IMR-90 (cell line): ENCODE data around the gene ELAVL1. TPM values are rescaled to one million over a fixed set of nuclear protein-coding genes. Genes with fewer than 3 reads are reported as not detected.

Experiments used
- ATAC-seq: fragments of 200-7000 bp; cut with Tn5 transposase; 2 replicates; pipeline ENCODE4 v1.9.1; 2020; ENCODE audit warnings: low read depth, mild to moderate bottlenecking, moderate library complexity
- BruUV-seq: library from RNA; stranded (reverse); fragments of 400-500 nt; replicated peaks from 2 replicates; lab custom pipeline; 2021; lab: Mats Ljungman, UMichigan
- CTCF ChIA-PET: fragments of 300-600 bp; formaldehyde crosslinking; extraction: SDS; loops from one replicate; lab custom pipeline; 2021; ENCODE audit warnings: antibody characterized with exemption; lab: Yijun Ruan, JAX
- POLR2A ChIA-PET: fragments of 300-600 bp; sonication (Branson Sonifier 250); formaldehyde crosslinking; loops from one replicate; lab custom pipeline; 2022; ENCODE audit warnings: antibody characterized with exemption; ENCODE audit not compliant: unreplicated experiment; lab: Charles Lee
- DNase-seq: peaks from one replicate; pipeline ENCODE4 v3.0.0; 2013
- H2AFZ ChIP-seq: replicated peaks from 2 replicates; pipeline ENCODE3; 2013; ENCODE audit warnings: low read length, mild to moderate bottlenecking; ENCODE audit not compliant: poor library complexity
- H2AK5ac ChIP-seq: 2 replicates; pipeline ENCODE4 v1.6.1; 2013; ENCODE audit warnings: low read depth, low read length, inconsistent platforms
- H2AK9ac ChIP-seq: replicated peaks from 2 replicates; pipeline ENCODE3; 2013; ENCODE audit warnings: mild to moderate bottlenecking, low read depth, low read length, moderate library complexity; ENCODE audit not compliant: poor library complexity
- H2BK120ac ChIP-seq: 2 replicates; pipeline ENCODE4 v1.6.1; 2013; ENCODE audit warnings: low read depth, low read length, inconsistent platforms
- H2BK15ac ChIP-seq: 3 replicates; pipeline ENCODE4 v1.6.1; 2013; ENCODE audit warnings: low read depth, low read length, inconsistent platforms
- H2BK20ac ChIP-seq: 2 replicates; pipeline ENCODE4 v1.6.1; 2013; ENCODE audit warnings: low read depth, mild to moderate bottlenecking, inconsistent platforms, low read length, moderate library complexity
- H2BK5ac ChIP-seq: 2 replicates; pipeline ENCODE4 v1.6.1; 2013; ENCODE audit warnings: mild to moderate bottlenecking, low read depth, low read length, inconsistent platforms; ENCODE audit not compliant: poor library complexity, severe bottlenecking
- H3K14ac ChIP-seq: replicated peaks from 2 replicates; pipeline ENCODE4 v1.6.1; 2013; ENCODE audit warnings: low read depth, low read length, inconsistent platforms
- H3K18ac ChIP-seq: 2 replicates; pipeline ENCODE4 v1.6.1; 2013; ENCODE audit warnings: low read depth, low read length, control low read depth
- H3K23ac ChIP-seq: 2 replicates; pipeline ENCODE4 v1.6.1; 2013; ENCODE audit warnings: low read depth, low read length, inconsistent platforms
- H3K27ac ChIP-seq: 2 replicates; pipeline ENCODE4 v1.5.1; 2013; ENCODE audit warnings: mild to moderate bottlenecking, control low read depth, low read length; ENCODE audit not compliant: insufficient read depth
- H3K27me3 ChIP-seq: 2 replicates; pipeline ENCODE4 v1.6.1; 2013; ENCODE audit warnings: low read length; ENCODE audit not compliant: control insufficient read depth, insufficient read depth
- H3K36me3 ChIP-seq: 2 replicates; pipeline ENCODE4 v1.6.1; 2013; ENCODE audit warnings: low read length, mixed read lengths; ENCODE audit not compliant: control insufficient read depth, insufficient read depth
- H3K4ac ChIP-seq: 2 replicates; pipeline ENCODE4 v1.6.1; 2013; ENCODE audit warnings: low read depth, low read length, inconsistent platforms
- H3K4me1 ChIP-seq: 2 replicates; pipeline ENCODE4 v1.6.1; 2013; ENCODE audit warnings: low read length, mixed read lengths; ENCODE audit not compliant: control insufficient read depth, insufficient read depth
- H3K4me2 ChIP-seq: 2 replicates; pipeline ENCODE4 v1.6.1; 2013; ENCODE audit warnings: low read depth, mild to moderate bottlenecking, control low read depth, low read length, moderate library complexity
- H3K4me3 ChIP-seq: 2 replicates; pipeline ENCODE4 v1.5.1; 2013; ENCODE audit warnings: low read depth, mild to moderate bottlenecking, control low read depth, low read length, moderate library complexity; ENCODE audit not compliant: insufficient read depth
- H3K56ac ChIP-seq: 2 replicates; pipeline ENCODE4 v1.6.1; 2013; ENCODE audit warnings: low read length, inconsistent platforms; ENCODE audit not compliant: insufficient read depth; ENCODE audit errors: extremely low read depth
- H3K79me1 ChIP-seq, 2 experiments: 2 replicates each; pipeline ENCODE4 v1.6.1; 2013; ENCODE audit warnings: low read length in 2 of 2, inconsistent platforms in 1 of 2, low read depth in 1 of 2
- H3K9ac ChIP-seq: 2 replicates; pipeline ENCODE4 v1.6.1; 2013; ENCODE audit warnings: low read depth, low read length, control low read depth
- H3K9me1 ChIP-seq: 2 replicates; pipeline ENCODE4 v1.6.1; 2013; ENCODE audit warnings: low read length, inconsistent platforms; ENCODE audit not compliant: insufficient read depth
- H3K9me3 ChIP-seq: 2 replicates; pipeline ENCODE4 v1.6.1; 2013; ENCODE audit warnings: low read length; ENCODE audit not compliant: control insufficient read depth, insufficient read depth
- H4K20me1 ChIP-seq: 2 replicates; pipeline ENCODE4 v1.6.1; 2013; ENCODE audit warnings: low read length, inconsistent platforms; ENCODE audit not compliant: insufficient read depth
- H4K5ac ChIP-seq: 2 replicates; pipeline ENCODE4 v1.6.1; 2013; ENCODE audit warnings: mild to moderate bottlenecking, low read depth, low read length, control low read depth
- H4K8ac ChIP-seq, 2 experiments: 2 replicates each; pipeline ENCODE4 v1.6.1; 2013; ENCODE audit warnings: low read depth in 2 of 2, low read length in 2 of 2, control low read depth in 1 of 2, inconsistent platforms in 1 of 2
- H4K91ac ChIP-seq: 2 replicates; pipeline ENCODE4 v1.6.1; 2013; ENCODE audit warnings: low read depth, low read length, inconsistent platforms; ENCODE audit not compliant: insufficient read depth
- BHLHE40 ChIP-seq: fragments of 150-350 bp; IDR thresholded peaks from 2 replicates; pipeline ENCODE4 v1.6.1; 2016; ENCODE audit warnings: mild to moderate bottlenecking, low read depth, low read length
- CEBPB ChIP-seq: IDR thresholded peaks from 2 replicates; pipeline ENCODE4 v1.6.1; 2012; ENCODE audit warnings: low read depth, low read length, improper control_type of control experiment
- CHD1 ChIP-seq: IDR thresholded peaks from 2 replicates; pipeline ENCODE4 v1.6.1; 2012; ENCODE audit warnings: low read depth, low read length, improper control_type of control experiment
- ELK1 ChIP-seq: fragments of 150-350 bp; IDR thresholded peaks from 2 replicates; pipeline ENCODE4 v1.6.1; 2016; ENCODE audit warnings: low read depth, mild to moderate bottlenecking, low read length, moderate library complexity, borderline replicate concordance
- MAZ ChIP-seq: IDR thresholded peaks from 2 replicates; pipeline ENCODE4 v1.6.1; 2012; ENCODE audit warnings: low read depth, mild to moderate bottlenecking, low read length, improper control_type of control experiment, moderate library complexity, borderline replicate concordance
- MXI1 ChIP-seq: IDR thresholded peaks from 2 replicates; pipeline ENCODE4 v1.6.1; 2012; ENCODE audit warnings: low read depth, mild to moderate bottlenecking, low read length, moderate library complexity, borderline replicate concordance
- NFE2L2 ChIP-seq: fragments of 150-350 bp; IDR thresholded peaks from 2 replicates; pipeline ENCODE4 v1.6.1; 2016; ENCODE audit warnings: low read depth, mild to moderate bottlenecking, low read length
- POLR2A ChIP-seq: IDR thresholded peaks from 2 replicates; pipeline ENCODE4 v1.6.1; 2012; ENCODE audit warnings: mild to moderate bottlenecking, low read depth, low read length
- RAD21 ChIP-seq: IDR thresholded peaks from 2 replicates; pipeline ENCODE4 v1.6.1; 2012; ENCODE audit warnings: low read length, improper control_type of control experiment
- RCOR1 ChIP-seq: IDR thresholded peaks from 2 replicates; pipeline ENCODE4 v1.6.1; 2012; ENCODE audit warnings: mild to moderate bottlenecking, low read length, improper control_type of control experiment; ENCODE audit not compliant: insufficient replicate concordance
- RFX5 ChIP-seq: IDR thresholded peaks from 2 replicates; pipeline ENCODE4 v1.8.0; 2012; ENCODE audit warnings: low read depth, mild to moderate bottlenecking, low read length, moderate library complexity
- SMC3 ChIP-seq: fragments of 150-350 bp; IDR thresholded peaks from 2 replicates; pipeline ENCODE4 v1.6.1; 2016; ENCODE audit warnings: low read depth, mild to moderate bottlenecking, antibody characterized with exemption, low read length, moderate library complexity
- WGBS, 2 experiments: methylation state at CpG; one replicate each; pipeline versions ENCODE4 v1.1.5 to v1.1.7; 2013; ENCODE audit warnings: missing lambda C conversion rate in 2 of 2; ENCODE audit not compliant: insufficient read length in 1 of 2; ENCODE audit errors: extremely low coverage in 2 of 2; 5-methylcytosine and 5-hydroxymethylcytosine counted together
- dilution Hi-C: fragments of 300-500 bp; cut with HindIII; formaldehyde crosslinking; loops from one replicate; pipeline ENCODE4 v1.14.3; 2018; ENCODE audit warnings: low sequenced_read_pairs; ENCODE audit not compliant: unreplicated experiment
- in situ Hi-C: fragments of 300-500 bp; cut with MboI; formaldehyde crosslinking; loops from 3 replicates; pipeline ENCODE4 v1.14.3; 2019; ENCODE audit warnings: low sequenced_read_pairs, inconsistent platforms, mixed read lengths
- intact Hi-C: fragments of 100-400 bp; cut with micrococcal nuclease; formaldehyde crosslinking; loops from 2 replicates; pipeline ENCODE4 v1.10.0; 2022
- polyA plus RNA-seq, 3 experiments: library from polyadenylated mRNA; depleted of rRNA; stranded (reverse); fragments of >200 nt; gene quantifications; 2 replicates each; pipeline ENCODE4 v1.2.3, GENCODE V29; 2012; ENCODE audit warnings: low replicate concordance in 1 of 3
- total RNA-seq: library from RNA; depleted of rRNA; stranded (reverse); fragments of >200 nt; gene quantifications from 2 replicates; pipeline ENCODE4 v1.2.3, GENCODE V29; 2012
- TF ChIP-seq, protein P1 (sequence below): conservative IDR thresholded peaks from 2 replicates; pipeline ENCODE4 v1.5.1; 2012; ENCODE audit warnings: mild to moderate bottlenecking, low read depth, low read length, improper control_type of control experiment
- TF ChIP-seq, protein P2 (sequence below): fragments of 150-350 bp; IDR thresholded peaks from 2 replicates; pipeline ENCODE4 v1.6.1; 2017; ENCODE audit warnings: mild to moderate bottlenecking, antibody characterized with exemption, low read length, low read depth

Gene ELAVL1
- total and polyA plus RNA-seq, 2 of the 4 experiments (the other 2 are of a cell fraction), result 55.6 to 59.0 TPM

DNA sequence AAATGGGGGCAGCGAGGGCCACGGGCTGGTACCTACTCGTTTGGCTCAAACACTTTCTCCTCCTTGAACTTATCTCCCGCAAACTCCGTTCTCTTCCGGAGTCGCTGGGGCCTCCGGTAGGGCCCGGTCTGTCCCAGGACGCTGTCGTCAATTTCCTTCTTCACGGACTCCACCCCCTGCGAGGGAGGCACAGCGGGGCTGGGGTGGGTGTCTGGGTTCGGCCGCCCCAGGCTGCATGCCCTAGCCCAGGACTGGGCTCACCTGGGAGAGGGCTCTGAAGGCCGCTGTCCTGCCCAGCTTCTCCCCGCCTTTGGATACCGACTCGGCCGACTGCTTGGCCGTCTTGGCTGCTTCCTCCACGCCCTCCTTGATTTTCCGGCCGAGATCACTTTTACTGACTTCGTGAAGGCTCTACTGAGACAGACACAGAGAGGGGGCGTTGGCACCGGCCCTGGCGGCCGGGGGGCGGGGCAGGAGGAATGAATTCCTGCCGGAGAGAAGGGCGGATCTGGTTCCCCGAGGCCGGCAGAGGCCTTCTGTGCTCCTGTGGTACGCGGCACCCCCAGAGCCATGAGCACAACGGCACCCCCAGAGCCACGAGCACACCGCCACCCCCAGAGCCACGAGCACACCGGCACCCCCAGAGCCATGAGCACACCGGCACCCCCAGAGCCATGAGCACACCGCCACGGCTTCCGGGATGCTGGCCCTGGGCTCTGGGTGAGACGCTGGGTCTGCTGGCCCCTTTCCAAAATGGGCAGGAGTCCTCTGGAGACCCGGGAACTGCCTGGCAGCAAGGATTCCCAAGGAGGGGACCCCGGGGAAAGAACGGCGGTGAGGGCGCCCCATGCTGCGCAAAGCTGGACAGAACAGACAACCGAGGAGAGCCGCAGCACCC, 71.4 kb downstream of the ELAVL1 start:
- H3K9me3 ChIP-seq, result no peaks in the 10 kb centered on the region
- intact Hi-C loops, result no loop called here
- no peak overlapping the region for H2AFZ ChIP-seq
- no peak overlapping the region for H2BK15ac ChIP-seq
- no peak overlapping the region for H2BK5ac ChIP-seq
- H2BK120ac ChIP-seq, result no peak overlapping the region
- no peak overlapping the region for H4K5ac ChIP-seq
- no peak overlapping the region for H3K4me3 ChIP-seq
- in situ Hi-C loops, result no loop called here
- no peak overlapping the region for H4K91ac ChIP-seq
- H3K27me3 ChIP-seq, result no peaks in the 10 kb centered on the region
- no peak for DNase-seq
- H2BK20ac ChIP-seq, result no peak overlapping the region
- peaks cover 6% of the 10 kb centered on the region for H3K4me1 ChIP-seq
- no peak overlapping the region for H3K4ac ChIP-seq
- H3K18ac ChIP-seq, result no peak overlapping the region
- no peak overlapping the region for H3K9ac ChIP-seq
- no TSS peak for BruUV-seq
- H3K56ac ChIP-seq, result no peak overlapping the region
- H2AK9ac ChIP-seq, result no peak overlapping the region
- no peak overlapping the region for H3K14ac ChIP-seq
- 94% methylated on average over 29 of the region's 55 CpGs; no CpG with 5 or more reads in 1 of the 2 experiments for WGBS, 2 experiments
- dilution Hi-C loops, result no loop called here
- no peak overlapping the region for H3K23ac ChIP-seq
- no peak for ATAC-seq
- H4K20me1 ChIP-seq, result peaks cover 5% of the 10 kb centered on the region
- POLR2A ChIA-PET, result no interaction called here
- H3K79me1 ChIP-seq, result peaks cover 7 to 23% of the 10 kb centered on the region in 2 experiments; a peak in 2 of 4 replicates
- no peak overlapping the region for H3K4me2 ChIP-seq
- peaks cover 65% of the 10 kb centered on the region for H3K36me3 ChIP-seq
- H3K9me1 ChIP-seq, result no peaks in the 10 kb centered on the region
- no peak overlapping the region for H3K27ac ChIP-seq
- H4K8ac ChIP-seq, result no peak overlapping the region
- CTCF ChIA-PET, result interaction anchor here (0.6 kb wide), 1 partner anchor 343 kb away, joined by 3 read pairs; no protein-coding TSS in a partner anchor
- no peak overlapping the region for H2AK5ac ChIP-seq
- no peak for TF ChIP-seq POLR2A
- TF ChIP-seq MXI1, result no peak
- TF ChIP-seq RFX5, result no peak
- TF ChIP-seq MAZ, result no peak
- TF ChIP-seq, protein P1, sequence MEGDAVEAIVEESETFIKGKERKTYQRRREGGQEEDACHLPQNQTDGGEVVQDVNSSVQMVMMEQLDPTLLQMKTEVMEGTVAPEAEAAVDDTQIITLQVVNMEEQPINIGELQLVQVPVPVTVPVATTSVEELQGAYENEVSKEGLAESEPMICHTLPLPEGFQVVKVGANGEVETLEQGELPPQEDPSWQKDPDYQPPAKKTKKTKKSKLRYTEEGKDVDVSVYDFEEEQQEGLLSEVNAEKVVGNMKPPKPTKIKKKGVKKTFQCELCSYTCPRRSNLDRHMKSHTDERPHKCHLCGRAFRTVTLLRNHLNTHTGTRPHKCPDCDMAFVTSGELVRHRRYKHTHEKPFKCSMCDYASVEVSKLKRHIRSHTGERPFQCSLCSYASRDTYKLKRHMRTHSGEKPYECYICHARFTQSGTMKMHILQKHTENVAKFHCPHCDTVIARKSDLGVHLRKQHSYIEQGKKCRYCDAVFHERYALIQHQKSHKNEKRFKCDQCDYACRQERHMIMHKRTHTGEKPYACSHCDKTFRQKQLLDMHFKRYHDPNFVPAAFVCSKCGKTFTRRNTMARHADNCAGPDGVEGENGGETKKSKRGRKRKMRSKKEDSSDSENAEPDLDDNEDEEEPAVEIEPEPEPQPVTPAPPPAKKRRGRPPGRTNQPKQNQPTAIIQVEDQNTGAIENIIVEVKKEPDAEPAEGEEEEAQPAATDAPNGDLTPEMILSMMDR, result no peak
- TF ChIP-seq CHD1, result no peak
- TF ChIP-seq RCOR1, result no peak
- no peak for TF ChIP-seq SMC3
- TF ChIP-seq BHLHE40, result no peak
- no peak for TF ChIP-seq ELK1
- TF ChIP-seq, protein P2, sequence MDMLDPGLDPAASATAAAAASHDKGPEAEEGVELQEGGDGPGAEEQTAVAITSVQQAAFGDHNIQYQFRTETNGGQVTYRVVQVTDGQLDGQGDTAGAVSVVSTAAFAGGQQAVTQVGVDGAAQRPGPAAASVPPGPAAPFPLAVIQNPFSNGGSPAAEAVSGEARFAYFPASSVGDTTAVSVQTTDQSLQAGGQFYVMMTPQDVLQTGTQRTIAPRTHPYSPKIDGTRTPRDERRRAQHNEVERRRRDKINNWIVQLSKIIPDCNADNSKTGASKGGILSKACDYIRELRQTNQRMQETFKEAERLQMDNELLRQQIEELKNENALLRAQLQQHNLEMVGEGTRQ, result no peak
- no peak for TF ChIP-seq NFE2L2
- TF ChIP-seq CEBPB, result no peak
- TF ChIP-seq RAD21, result no peak
